H1 (cell line): ENCODE measurements around the gene LCAT. TPM values are rescaled to one million over a fixed set of nuclear protein-coding genes. Genes with fewer than 3 reads are reported as not detected.

Experiments
- EZH2 ChIP-seq: fragments of 200-600 bp; sonication (generic); IDR thresholded peaks from 2 replicates; pipeline ENCODE4 v1.7.1; 2012; ENCODE audit warnings: low read depth, mild to moderate bottlenecking, moderate library complexity, low read length, inconsistent platforms; ENCODE audit not compliant: severe bottlenecking
- KDM1A ChIP-seq: fragments of 200-600, 300-600 bp; sonication (generic); IDR thresholded peaks from 2 replicates; pipeline ENCODE4 v1.7.1; 2016; ENCODE audit warnings: mild to moderate bottlenecking, low read length, borderline replicate concordance
- POU5F1 ChIP-seq: IDR thresholded peaks from 2 replicates; pipeline ENCODE4 v1.6.1; 2011; ENCODE audit warnings: low read depth, mild to moderate bottlenecking, low read length, moderate library complexity
- SRF ChIP-seq: IDR thresholded peaks from 2 replicates; pipeline ENCODE4 v1.6.1; 2011; ENCODE audit warnings: mild to moderate bottlenecking, low read depth, low read length, moderate library complexity
- polyA plus RNA-seq, 7 experiments: library from polyadenylated mRNA; depleted of rRNA in 3 of 7; stranded (reverse) in 5 of 7; unstranded in 2 of 7; fragments of >200 nt in 5 of 7; fragments of 200-250 nt in 2 of 7; gene quantifications; 1 replicate in 5 of 7; 2 replicates in 1 of 7; 4 replicates in 1 of 7; pipeline versions ENCODE4 v1.2.1 to v1.2.3, GENCODE V29; 2011 to 2013; ENCODE audit warnings: missing spikeins in 2 of 7, mixed read lengths in 2 of 7
- total RNA-seq: library from RNA; stranded (reverse); fragmentation: NEBNext Ultra II Directional; extraction: Animal tissue kit (Norgen Biotek cat#: 25700); gene quantifications from 2 replicates; pipeline ENCODE4 v1.2.1, GENCODE V29; 2021
- TF ChIP-seq, protein P1 (sequence below): IDR thresholded peaks from 2 replicates; pipeline ENCODE4 v1.6.1; 2012; ENCODE audit warnings: inconsistent platforms

The LCAT gene
- total and polyA plus RNA-seq, 2 of the 8 experiments (the other 6 are each of a cell fraction or from before 2014, with no cell fraction given): 9.4 to 19.6 TPM

DNA sequence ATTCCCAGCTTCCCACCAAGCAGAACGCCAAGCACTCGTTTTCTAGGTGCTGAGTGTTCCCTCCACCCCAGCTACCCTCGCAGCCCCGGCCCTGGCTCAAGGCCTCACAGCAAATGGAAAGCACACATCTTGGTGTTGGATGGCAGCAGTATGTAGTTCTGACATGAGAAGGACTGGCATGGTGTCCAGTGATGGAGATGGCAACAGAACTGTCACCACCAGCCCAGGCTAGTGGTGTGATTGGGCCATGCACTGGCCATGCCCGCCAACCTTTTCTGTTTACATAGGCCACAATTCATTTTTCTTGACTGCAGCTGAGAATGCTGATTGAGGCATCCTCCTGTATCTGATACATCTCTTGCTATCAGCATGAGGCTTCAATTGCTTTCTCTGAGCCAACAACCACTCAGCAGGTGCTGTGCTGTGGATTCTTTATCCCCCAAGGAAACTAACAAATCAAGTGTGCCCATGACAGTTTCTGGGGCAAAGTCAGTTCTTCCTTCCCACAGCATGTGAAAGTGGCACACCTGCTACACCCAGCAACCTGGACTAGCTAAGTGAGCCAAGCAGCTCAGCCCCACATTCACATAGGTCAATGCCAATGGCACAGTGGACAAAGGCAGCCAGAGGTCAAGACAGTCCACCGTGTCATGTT, 20.7 kb upstream of the LCAT start (continued):
- TF ChIP-seq, protein P1, sequence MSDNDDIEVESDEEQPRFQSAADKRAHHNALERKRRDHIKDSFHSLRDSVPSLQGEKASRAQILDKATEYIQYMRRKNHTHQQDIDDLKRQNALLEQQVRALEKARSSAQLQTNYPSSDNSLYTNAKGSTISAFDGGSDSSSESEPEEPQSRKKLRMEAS: no peak
- TF ChIP-seq POU5F1: no peak
- TF ChIP-seq EZH2: no peak
- TF ChIP-seq SRF: no peak
- no peak for TF ChIP-seq KDM1A
